Ishikawa (cell line): ENCODE data around the gene RHCG.

Experiments used
- CEBPB ChIP-seq: IDR thresholded peaks from 2 replicates; pipeline ENCODE4 v1.6.1; 2012
- CREB1 ChIP-seq: IDR thresholded peaks from 2 replicates; pipeline ENCODE4 v1.6.1; 2012; ENCODE audit warnings: low read depth
- EGR1 ChIP-seq: IDR thresholded peaks from 2 replicates; pipeline ENCODE4 v1.6.1; 2012
- EP300 ChIP-seq: IDR thresholded peaks from 2 replicates; pipeline ENCODE4 v1.6.1; 2012; ENCODE audit warnings: borderline replicate concordance
- FOXM1 ChIP-seq: IDR thresholded peaks from 2 replicates; pipeline ENCODE4 v1.6.1; 2012; ENCODE audit warnings: low read depth, borderline replicate concordance
- MAX ChIP-seq: IDR thresholded peaks from 2 replicates; pipeline ENCODE4 v1.6.1; 2012
- NFIC ChIP-seq: IDR thresholded peaks from 2 replicates; pipeline ENCODE4 v1.6.1; 2012
- RAD21 ChIP-seq: IDR thresholded peaks from 2 replicates; pipeline ENCODE4 v1.6.1; 2012; ENCODE audit warnings: low read depth
- REST ChIP-seq: IDR thresholded peaks from 2 replicates; pipeline ENCODE4 v1.6.1; 2012; ENCODE audit warnings: low read depth, mild to moderate bottlenecking
- TAF1 ChIP-seq: IDR thresholded peaks from 2 replicates; pipeline ENCODE4 v1.6.1; 2012; ENCODE audit warnings: low read depth, mild to moderate bottlenecking
- TCF12 ChIP-seq: IDR thresholded peaks from 2 replicates; pipeline ENCODE4 v1.6.1; 2012; ENCODE audit warnings: low read depth
- TEAD4 ChIP-seq: IDR thresholded peaks from 2 replicates; pipeline ENCODE4 v1.6.1; 2012
- USF1 ChIP-seq: IDR thresholded peaks from 2 replicates; pipeline ENCODE4 v1.6.1; 2012
- YY1 ChIP-seq: IDR thresholded peaks from 2 replicates; pipeline ENCODE4 v1.6.1; 2012; ENCODE audit warnings: low read depth
- ZBTB7A ChIP-seq: IDR thresholded peaks from 2 replicates; pipeline ENCODE4 v1.6.1; 2012; ENCODE audit warnings: low read depth

RHCG gene

DNA sequence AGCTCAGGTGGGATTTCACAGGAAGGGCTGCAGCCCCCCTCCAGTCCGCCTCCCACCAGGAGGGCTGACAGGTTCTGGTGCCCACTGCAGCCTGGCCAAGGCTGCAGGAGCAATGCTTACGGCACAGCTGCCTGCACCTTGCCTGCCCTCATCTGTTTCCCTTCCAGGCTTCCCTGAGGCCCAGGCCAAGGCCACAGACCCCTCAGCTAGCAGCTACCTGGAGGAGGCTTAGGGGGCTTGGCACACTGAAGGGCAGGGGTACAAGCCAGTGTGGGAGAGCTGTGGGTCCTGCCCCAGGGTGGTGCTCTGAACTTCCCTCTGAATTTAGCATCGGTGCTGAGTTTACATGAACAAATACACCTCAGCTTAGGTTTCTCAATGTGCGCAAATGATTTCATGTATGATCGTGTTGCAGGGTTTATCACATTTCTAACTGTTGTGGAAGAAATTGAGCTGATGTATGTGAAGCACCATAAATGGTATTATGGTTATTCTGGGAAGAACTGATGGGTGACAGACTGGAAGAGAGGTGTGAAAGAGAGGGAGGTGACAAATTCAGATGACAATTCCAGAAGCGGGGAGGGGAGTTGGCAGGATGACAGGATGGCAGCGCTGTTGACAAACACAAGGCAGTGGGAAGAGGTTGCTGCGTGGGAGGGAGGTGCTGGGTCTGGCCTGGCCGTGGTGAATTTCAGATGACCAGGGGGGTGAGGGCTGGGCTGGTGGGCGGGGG lies 6.1 kb downstream of the RHCG start:
- TF ChIP-seq EGR1 (no peak), TEAD4 (no peak), CEBPB (no peak)

GRCh38 chr15:89489376-89489775 lies 7.0 kb downstream of the RHCG start:
- TF ChIP-seq EP300 (no peak), CEBPB (no peak), REST (no peak), TCF12 (no peak), TEAD4 (no peak), MAX (no peak), EGR1 (no peak), USF1 (no peak), ZBTB7A (no peak), FOXM1 (no peak), NFIC (no peak), YY1 (no peak), RAD21 (no peak), TAF1 (no peak), CREB1 (no peak)

- TF ChIP-seq CEBPB (no peak), TAF1 (no peak), FOXM1 (no peak), MAX (no peak), RAD21 (no peak), ZBTB7A (no peak), YY1 (no peak), EP300 (no peak), TEAD4 (no peak), TCF12 (no peak)
Observed at GRCh38 chr15:89487791-89488190, 8.6 kb downstream of the RHCG start.

- TF ChIP-seq MAX (peak; percentile 75), TAF1 (no peak)
Observed at GRCh38 chr15:89486726-89487050, 9.7 kb downstream of the RHCG start.

- TF ChIP-seq TEAD4 (no peak), CREB1 (no peak), TAF1 (no peak), RAD21 (no peak), FOXM1 (no peak), ZBTB7A (no peak), REST (no peak), NFIC (no peak), USF1 (no peak), CEBPB (no peak), TCF12 (no peak), EGR1 (no peak), YY1 (no peak), MAX (no peak), EP300 (no peak)
Observed at GRCh38 chr15:89483079-89483478, 13.3 kb downstream of the RHCG start.

- TF ChIP-seq REST (no peak), EP300 (no peak), RAD21 (no peak), USF1 (no peak), FOXM1 (no peak), TCF12 (no peak), TAF1 (no peak), CREB1 (no peak), MAX (no peak), EGR1 (no peak), ZBTB7A (no peak)
Observed at GRCh38 chr15:89482139-89482538, 14.2 kb downstream of the RHCG start.
